ENCODE results near the gene FN3KRP.

The FN3KRP gene

DNA sequence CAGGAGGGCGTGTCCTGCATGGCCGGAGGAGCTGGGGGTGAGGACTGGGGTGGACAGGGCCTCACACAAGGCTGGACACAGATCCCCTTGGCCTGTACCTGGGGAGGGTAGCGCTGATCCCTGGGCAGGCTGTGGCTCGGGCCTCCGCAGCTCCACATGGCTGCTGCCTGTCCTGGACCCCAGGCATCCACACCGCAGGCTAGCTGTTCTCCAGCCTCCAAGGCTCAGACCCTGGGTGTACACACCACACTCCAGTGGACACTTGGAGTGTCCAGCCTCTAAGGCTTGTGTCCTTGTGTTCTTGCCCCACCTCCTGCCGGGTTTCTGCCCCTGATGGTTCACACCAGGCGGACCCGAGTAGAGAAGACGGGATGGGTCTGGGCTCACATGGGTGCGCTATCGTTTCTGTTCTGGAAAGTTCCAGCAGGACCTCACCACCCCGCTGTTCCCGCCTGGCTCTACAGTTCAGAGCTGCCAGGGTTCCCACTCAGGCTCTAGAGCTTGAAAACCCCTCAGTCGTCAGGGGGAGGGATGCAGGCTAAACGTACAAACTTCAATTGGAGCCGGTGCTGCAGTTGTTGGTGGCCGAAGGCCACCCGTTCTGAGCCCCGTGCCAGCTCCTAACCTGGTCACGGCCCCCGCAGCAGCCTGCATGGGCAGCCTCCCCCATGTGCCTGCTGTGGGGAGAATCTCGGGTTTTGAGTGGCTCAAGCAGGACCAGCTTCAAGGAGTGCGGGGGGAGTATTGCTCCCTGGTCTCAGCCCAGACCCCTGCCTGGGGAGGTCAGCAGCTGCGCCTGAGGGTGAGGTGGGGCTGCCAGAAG, 6.6 kb upstream of the FN3KRP start:
- no peak overlapping the region for H3K4me3 ChIP-seq (ENCODE audit: low read length)
- TF ChIP-seq ZNF274 (IDR thresholded peaks at IDR 0.05; ENCODE audit: low read depth, low read length), result no peak

GRCh38 chr17:82710499-82711232, 5.8 kb upstream of the FN3KRP start:
- TF ChIP-seq ZNF274 (IDR thresholded peaks at IDR 0.05; ENCODE audit: low read depth, low read length), result no peak
- no peak overlapping the region for H3K4me3 ChIP-seq (ENCODE audit: low read length)

DNA sequence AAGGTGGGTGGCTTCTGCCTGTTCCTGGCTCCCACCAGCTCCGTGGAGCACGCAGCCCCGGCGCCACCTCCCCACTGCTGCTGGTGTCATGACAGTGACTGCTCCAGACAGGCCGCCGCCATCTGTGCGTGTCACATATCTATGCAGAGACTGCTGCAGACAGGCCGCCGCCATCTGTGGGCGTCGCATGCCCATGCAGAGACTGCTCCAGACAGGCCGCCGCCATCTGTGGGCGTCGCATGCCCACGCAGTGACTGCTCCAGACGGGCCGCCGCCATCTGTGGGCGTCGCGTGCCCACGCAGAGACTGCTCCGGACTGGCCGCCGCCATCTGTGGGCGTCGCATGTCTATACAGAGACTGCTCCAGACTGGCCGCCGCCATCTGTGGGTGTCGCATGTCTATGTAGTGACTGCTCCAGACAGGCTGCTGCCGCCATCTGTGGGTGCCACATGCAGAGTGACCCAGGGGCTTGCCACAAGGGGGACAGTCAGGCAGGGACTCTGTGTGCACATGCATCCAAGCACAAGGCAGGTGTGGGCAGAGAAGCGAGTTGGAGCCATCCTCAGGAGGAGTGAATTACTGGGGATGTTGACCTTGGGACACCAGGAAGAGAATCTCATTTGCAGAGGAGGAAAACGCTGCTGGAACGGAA, 3.3 kb upstream of the FN3KRP start:
- H3K4me3 ChIP-seq (ENCODE audit: low read length), result no peak overlapping the region
- no peak for TF ChIP-seq ZNF274 (IDR thresholded peaks at IDR 0.05; ENCODE audit: low read depth, low read length)

GRCh38 chr17:82718986-82719685, 2.6 kb downstream of the FN3KRP start:
- no peak overlapping the region for H3K4me3 ChIP-seq (ENCODE audit: low read length)
- no peak for TF ChIP-seq ZNF274 (IDR thresholded peaks at IDR 0.05; ENCODE audit: low read depth, low read length)

GRCh38 chr17:82720204-82720603, 3.7 kb downstream of the FN3KRP start:
- H3K4me3 ChIP-seq (ENCODE audit: low read length), result no peak overlapping the region
- TF ChIP-seq ZNF274 (IDR thresholded peaks at IDR 0.05; ENCODE audit: low read depth, low read length), result no peak

DNA sequence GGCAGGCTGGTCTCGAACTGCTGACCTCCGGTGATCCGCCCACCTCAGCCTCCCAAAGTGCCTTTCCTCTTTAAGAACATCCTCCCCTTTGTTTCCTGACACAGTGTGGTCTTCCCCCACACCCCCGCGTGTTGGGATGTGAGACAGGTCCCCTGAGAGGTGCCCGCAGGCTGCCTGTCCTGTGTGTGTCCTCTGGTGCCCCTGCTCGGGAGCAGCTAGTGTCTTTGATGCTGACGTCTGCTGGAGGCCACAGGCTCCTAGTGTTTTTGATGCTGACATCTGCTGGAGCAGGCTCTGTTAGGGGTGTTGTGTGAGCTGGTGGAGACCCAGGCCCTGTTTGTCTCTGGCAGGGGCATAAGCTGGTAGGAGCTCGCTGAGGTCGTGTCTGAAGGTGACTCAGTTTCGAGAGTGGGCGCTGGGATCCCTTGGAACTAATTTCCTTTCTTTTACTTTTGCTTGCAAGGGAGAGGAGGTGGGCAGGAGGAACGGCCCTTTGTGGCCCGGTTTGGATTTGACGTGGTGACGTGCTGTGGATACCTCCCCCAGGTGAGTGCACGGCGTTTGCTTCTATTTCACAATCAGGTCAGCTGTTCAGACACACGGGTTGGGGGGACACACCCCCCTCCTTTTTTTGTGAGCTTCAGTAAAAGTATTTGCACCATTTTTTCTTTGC, 6.0 kb downstream of the FN3KRP start:
- TF ChIP-seq ZNF274 (IDR thresholded peaks at IDR 0.05; ENCODE audit: low read depth, low read length), result no peak
- H3K4me3 ChIP-seq (ENCODE audit: low read length), result no peak overlapping the region

DNA sequence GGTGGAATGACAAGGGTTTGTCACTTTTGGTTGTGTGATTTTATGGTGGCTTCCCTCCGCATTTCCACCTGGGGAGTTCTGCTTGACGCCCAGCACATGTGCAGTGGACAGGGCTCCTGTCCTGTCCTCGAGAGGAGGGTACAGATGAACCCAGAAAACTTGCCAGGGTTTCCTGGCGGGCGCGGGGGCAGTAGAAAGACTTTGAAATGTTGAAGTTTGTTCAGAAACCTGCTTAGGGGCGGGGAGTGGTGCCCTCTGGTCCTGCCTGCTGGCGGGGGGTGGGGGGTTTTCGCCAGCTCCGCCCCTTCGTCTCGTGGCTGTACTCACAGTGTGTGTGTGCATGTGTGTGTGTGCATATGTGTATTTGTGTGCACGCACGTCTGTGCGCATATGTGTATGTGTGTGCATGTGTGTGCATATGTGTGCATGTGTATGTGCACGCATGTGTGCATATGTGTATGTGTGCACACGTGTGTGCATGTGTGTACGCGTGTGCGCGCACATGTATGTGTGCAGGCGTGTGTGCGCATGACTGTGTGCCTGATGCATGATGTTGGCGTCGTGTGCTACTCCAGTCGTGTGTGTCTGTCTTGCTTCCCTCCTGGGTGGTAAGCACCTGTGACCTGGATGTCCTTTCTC, 6.8 kb downstream of the FN3KRP start:
- no peak for TF ChIP-seq ZNF274 (IDR thresholded peaks at IDR 0.05; ENCODE audit: low read depth, low read length)

GRCh38 chr17:82726427-82726826, 9.9 kb downstream of the FN3KRP start:
- no peak overlapping the region for H3K4me3 ChIP-seq (ENCODE audit: low read length)
- no peak for TF ChIP-seq ZNF274 (IDR thresholded peaks at IDR 0.05; ENCODE audit: low read depth, low read length)

More for the DNA sequence above, 6.8 kb downstream of the FN3KRP start:
- H3K4me3 ChIP-seq (ENCODE audit: low read length), result no peak overlapping the region

GRCh38 chr17:82729479-82730260, 13.2 kb downstream of the FN3KRP start:
- TF ChIP-seq ZNF274 (IDR thresholded peaks at IDR 0.05; ENCODE audit: low read depth, low read length), result no peak
- H3K4me3 ChIP-seq (ENCODE audit: low read length), result no peak overlapping the region

- no peak overlapping the region for H3K4me3 ChIP-seq (ENCODE audit: low read length)
- TF ChIP-seq ZNF274 (IDR thresholded peaks at IDR 0.05; ENCODE audit: low read depth, low read length), result no peak
These were observed 15.7 kb downstream of the FN3KRP start for GRCh38 chr17:82732118-82732743.

GRCh38 chr17:82734987-82735866, 18.7 kb downstream of the FN3KRP start, which contains the start of gene FN3K:
FN3K (plus strand) TSS chr17:82735615; CDS start chr17:82735637, 22 bp downstream.
- peak within 1 kb of the TSS; percentile 26; the same call in 1 of the 2 replicates for H3K4me3 ChIP-seq (ENCODE audit: low read length)
- no peak for TF ChIP-seq ZNF274 (IDR thresholded peaks at IDR 0.05; ENCODE audit: low read depth, low read length)
